Activated CD4-positive, alpha-beta T cell treated with anti-CD3 and anti-CD28 coated beads for 1 hour (primary cell): ENCODE measurements around the gene PTPN23.
"Not testable (repeated sequence)": the region's sequence is repeated elsewhere in the genome, so short reads cannot be mapped to it uniquely, and the experiment has no call there.

Source experiments
- DNase-seq: peaks from one replicate; pipeline ENCODE4 v3.0.0-alpha.2; 2020

The PTPN23 gene, protein sequence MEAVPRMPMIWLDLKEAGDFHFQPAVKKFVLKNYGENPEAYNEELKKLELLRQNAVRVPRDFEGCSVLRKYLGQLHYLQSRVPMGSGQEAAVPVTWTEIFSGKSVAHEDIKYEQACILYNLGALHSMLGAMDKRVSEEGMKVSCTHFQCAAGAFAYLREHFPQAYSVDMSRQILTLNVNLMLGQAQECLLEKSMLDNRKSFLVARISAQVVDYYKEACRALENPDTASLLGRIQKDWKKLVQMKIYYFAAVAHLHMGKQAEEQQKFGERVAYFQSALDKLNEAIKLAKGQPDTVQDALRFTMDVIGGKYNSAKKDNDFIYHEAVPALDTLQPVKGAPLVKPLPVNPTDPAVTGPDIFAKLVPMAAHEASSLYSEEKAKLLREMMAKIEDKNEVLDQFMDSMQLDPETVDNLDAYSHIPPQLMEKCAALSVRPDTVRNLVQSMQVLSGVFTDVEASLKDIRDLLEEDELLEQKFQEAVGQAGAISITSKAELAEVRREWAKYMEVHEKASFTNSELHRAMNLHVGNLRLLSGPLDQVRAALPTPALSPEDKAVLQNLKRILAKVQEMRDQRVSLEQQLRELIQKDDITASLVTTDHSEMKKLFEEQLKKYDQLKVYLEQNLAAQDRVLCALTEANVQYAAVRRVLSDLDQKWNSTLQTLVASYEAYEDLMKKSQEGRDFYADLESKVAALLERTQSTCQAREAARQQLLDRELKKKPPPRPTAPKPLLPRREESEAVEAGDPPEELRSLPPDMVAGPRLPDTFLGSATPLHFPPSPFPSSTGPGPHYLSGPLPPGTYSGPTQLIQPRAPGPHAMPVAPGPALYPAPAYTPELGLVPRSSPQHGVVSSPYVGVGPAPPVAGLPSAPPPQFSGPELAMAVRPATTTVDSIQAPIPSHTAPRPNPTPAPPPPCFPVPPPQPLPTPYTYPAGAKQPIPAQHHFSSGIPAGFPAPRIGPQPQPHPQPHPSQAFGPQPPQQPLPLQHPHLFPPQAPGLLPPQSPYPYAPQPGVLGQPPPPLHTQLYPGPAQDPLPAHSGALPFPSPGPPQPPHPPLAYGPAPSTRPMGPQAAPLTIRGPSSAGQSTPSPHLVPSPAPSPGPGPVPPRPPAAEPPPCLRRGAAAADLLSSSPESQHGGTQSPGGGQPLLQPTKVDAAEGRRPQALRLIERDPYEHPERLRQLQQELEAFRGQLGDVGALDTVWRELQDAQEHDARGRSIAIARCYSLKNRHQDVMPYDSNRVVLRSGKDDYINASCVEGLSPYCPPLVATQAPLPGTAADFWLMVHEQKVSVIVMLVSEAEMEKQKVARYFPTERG (N-terminal part only)

GRCh38 chr3:47380601-47381316, at the start of gene PTPN23:
Gene PTPN23 (plus strand): TSS chr3:47381021. CDS start chr3:47381097, 76 bp downstream.
- peak; percentile 97 for DNase-seq

GRCh38 chr3:47333907-47334306, 46.9 kb upstream of the PTPN23 start:
- no peak for DNase-seq

DNA sequence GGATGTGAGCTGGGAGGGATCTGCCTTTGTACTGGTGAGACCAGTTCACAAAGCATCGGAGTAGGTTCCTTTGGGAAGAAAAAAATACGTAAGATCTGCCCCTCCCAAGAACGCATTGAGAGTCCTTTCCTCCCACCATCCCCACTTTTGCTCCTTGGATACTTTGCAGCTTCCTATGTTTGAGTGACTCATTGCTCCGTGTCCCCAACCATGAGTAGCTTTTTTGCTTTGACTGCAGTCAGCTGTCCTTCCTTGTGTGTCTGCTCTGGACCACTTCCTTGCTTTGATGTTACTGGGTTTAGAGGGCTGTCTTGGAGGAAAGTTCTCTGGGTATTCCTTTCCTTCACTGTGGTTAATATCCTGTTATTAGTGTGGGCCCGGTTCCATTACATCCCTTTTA, 43.2 kb upstream of the PTPN23 start:
- no peak for DNase-seq

GRCh38 chr3:47339951-47340350, 40.9 kb upstream of the PTPN23 start:
- no peak for DNase-seq

- no peak for DNase-seq
Observed at GRCh38 chr3:47340866-47341265, 40.0 kb upstream of the PTPN23 start.

DNA sequence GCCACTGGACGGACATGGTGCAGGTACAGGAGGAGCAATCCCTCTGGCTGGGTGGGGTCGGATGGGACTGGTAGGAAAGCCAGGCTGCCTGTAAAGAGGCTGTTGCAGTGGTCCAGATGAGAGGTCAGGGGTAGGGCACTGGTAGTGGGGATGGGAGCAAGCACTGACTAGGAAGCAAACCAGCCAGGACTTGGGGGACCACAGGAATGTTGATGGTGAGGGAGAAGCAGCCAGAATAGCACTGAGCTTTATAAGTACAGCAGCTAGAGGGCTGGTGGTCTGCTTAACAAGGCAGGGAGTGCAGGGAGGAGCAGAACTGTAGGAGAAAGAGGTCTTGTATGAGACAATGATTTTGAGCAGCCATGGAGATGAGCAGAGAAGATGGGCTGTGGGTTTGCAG, 38.7 kb upstream of the PTPN23 start:
- no peak for DNase-seq

- DNase-seq: no peak
Observed at GRCh38 chr3:47342812-47343211, 38.0 kb upstream of the PTPN23 start.

- no peak for DNase-seq
Observed at GRCh38 chr3:47343471-47343971, 37.3 kb upstream of the PTPN23 start.

DNA sequence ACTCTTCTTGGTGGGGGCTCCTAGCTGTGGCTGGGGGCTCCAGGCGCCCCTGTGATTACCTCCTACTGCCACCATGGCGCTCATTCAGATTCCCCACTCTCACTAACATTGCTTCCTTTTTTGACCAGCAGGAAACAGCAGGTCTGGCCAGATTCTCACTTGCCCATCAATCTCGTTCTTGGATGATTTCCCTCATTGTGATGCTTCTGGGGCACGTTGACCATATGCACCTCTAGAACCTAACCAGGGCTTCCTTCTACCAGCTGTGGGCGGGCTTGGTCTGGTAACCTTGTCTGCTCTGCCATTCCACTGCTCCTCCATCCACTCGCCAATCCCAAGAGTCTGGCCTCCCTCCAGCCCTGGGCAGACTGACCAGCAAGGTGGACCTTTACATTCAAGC, 35.9 kb upstream of the PTPN23 start:
- no peak for DNase-seq

- no peak for DNase-seq
Observed at GRCh38 chr3:47347217-47347801, 33.5 kb upstream of the PTPN23 start.

DNA sequence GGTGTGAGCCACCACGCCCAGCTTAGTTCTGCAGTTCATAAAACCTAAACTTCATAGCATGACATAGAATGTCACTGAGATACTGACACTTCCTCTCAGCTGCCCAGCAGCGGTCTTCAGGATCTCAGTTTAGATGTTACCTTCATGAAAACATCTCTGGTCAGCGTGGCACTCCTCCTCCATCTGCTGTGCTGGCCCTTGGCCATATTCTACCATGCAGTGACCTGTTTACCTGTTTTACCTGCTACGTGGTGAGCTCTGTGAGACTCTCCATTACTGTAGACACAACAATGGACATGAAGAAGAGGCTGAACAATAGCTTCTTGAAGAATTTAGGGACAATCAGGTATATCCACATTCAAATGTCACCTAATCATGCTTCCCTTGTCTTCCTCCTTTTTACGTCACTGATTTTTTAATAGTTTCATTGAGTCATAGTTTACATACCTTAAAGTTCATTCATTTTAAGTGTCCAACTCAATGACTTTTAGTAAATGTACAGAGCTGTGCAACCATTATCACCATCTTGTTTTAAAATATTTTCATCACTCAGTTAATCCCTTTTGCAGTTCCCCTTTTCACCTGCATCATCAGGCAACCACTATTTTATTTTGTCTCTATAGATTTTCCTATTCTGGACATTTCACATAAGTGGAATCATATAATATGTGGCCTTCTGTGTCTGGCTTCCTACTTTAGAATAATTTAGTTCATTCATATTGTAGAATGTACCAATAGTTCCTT, 32.2 kb upstream of the PTPN23 start:
- no peak for DNase-seq

DNA sequence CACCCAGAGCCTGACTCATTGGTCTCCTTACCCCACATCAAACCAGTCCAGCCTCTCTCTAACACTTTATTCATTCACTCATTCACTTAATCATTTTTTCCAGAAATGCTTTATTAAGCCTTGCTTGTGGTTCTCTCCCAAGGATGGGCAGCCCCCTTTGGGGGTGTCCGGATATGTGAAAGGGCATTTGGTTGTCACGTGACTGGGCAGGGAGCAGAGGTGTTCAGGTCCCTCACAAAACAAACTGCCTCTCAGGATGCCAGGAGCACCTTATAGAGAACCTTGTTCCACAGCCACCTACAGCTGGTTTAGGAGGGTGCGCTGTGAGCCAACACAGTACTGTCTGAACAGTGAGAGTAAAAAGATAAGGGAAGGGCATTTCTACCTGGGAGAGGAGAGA, 25.8 kb upstream of the PTPN23 start:
- no peak for DNase-seq

- no peak for DNase-seq
Observed at GRCh38 chr3:47356201-47356600, 24.6 kb upstream of the PTPN23 start.

- no peak for DNase-seq
Observed at GRCh38 chr3:47359323-47359722, 21.5 kb upstream of the PTPN23 start.

GRCh38 chr3:47360110-47360517, 20.7 kb upstream of the PTPN23 start:
- not testable (repeated sequence) for DNase-seq

DNA sequence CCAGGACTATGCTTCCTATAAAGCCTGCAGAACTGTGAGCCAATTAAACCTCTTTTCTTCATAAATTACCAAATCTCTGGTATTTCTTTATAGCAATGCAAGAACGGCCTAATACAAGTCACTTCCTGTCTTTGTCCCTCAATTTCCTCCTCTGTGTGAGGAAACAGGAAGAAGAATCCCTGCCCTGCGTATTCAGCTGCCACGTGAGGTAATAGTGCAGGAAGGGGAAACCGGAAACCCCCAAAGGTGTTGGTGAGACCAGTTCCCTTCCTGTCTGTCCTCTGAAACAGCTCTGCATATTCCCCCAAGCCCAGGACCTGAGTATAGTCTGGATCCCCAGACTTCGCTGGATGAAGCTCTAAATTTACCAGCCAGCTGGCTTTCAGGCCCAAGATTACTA, 18.1 kb upstream of the PTPN23 start:
- no peak for DNase-seq

DNA sequence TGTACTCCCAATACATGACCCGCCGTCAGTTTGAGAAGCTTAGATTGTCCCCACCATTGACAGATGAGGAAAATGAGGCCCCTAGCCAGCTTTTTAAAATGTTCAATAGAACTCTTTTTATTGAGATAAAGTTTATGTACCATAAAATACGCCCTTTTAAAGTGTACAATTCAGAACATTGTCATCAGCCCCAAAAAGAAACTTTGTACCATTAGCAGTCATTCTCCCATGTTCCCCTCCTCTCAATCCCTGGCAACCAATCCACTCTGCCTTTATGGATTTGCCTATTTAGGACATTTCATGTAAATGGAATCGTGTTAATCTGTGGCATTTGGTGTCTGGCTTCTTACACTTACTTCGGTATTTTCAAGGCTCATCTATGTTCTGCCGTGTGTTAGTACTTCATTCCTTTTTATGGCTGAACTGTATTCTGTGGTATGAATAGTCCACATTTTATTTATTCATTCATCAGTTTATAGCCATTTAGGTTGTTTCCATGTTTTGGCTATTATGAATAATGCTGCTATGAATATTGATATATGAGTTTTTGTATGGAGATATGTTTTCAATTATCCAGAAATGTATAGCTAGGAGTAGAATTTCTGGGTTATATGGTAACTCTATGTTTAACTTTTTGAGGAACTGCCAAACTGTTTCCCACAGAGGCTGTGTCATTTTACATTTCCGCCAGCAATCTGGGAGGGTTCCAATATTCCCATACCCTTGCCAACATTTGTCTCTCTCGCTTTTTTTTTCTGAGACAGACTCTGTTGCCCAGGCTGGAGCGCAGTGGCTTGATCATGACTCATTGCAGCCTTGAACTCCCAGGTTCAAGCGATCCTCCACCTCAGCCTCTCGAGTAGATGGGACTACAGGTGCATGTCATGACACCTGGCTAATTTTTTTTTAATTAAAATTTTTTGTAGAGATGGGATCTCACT, 15.3 kb upstream of the PTPN23 start:
- no peak for DNase-seq

DNA sequence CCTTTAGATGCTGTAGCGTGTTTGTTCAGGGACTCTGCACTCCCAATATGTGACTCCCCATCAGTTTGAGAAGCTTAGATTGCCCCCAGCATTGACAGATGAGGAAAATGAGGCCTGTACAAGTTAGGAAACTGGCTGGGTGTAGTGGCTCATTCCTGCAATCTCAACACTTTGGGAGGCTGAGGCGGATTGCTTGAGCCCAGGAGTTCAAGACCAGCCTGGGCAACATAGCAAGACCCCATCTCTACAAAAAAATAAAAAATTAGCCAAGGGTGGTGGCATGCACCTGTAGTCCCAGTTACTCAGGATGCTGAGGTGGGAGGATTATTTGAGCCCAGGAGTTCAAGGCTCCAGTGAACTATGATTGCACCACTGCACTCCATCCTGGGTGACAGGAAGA, 14.0 kb upstream of the PTPN23 start:
- DNase-seq: no peak

DNA sequence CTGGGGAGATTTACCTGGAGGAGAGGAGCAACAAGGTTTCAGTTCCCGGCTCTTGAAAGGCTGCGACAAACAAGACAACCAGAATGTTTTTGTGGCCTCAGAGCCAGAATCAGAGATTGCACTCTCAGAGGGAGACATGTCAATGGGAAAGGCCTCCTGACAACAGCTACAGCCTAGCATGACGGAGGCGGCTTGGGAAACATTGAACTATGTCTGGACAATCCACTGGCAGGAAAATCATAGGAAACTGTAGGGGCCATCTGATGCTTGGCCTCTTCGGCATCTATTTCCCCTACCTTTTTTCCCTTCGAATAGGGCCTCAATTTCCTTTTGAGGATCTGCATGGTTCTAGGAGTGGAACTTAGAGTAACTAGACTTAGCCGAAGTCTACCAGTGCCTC, 13.2 kb upstream of the PTPN23 start:
- DNase-seq: no peak

DNA sequence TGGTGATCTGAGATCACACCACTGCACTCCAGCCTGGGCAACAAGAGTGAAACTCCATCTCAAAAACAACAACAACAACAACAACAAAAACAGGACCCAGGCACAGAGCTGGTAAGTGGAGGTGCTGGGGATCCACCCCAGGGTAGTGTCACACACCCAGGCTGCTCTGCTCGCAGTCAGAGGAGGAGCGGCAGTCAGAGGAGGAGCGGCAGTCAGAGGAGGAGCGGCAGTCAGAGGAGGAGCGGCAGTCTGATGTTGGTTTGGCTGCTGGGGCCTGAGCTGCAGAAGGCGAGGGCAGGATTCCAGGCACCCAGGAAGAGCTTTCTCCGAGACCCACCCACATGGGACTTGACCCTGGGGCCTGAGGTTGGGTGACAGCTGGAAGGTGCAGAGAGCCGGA, 10.8 kb upstream of the PTPN23 start:
- not testable (repeated sequence) for DNase-seq
